HCT116 (cell line): ENCODE data around the gene SYNDIG1. TPM values are rescaled to one million over a fixed set of nuclear protein-coding genes. Genes with fewer than 3 reads are reported as not detected.

Experiments
- ATAC-seq: fragments of 200-7000 bp; cut with Tn5 transposase; 2 replicates; pipeline ENCODE4 v1.9.1; 2020; ENCODE audit warnings: mild to moderate bottlenecking, moderate library complexity
- BruUV-seq: library from RNA; stranded (reverse); fragments of 400-500 nt; replicated peaks from 2 replicates; lab custom pipeline; 2021; lab: Mats Ljungman, UMichigan
- CTCF ChIA-PET: fragments of 300-600 bp; sonication (Branson Sonifier 250); formaldehyde crosslinking; loops from one replicate; lab custom pipeline; 2021; ENCODE audit warnings: antibody characterized with exemption; lab: Charles Lee
- POLR2A ChIA-PET: fragments of 300-600, 350-600 bp; sonication (Branson Sonifier 250); formaldehyde crosslinking; loops from one replicate; lab custom pipeline; 2021; ENCODE audit warnings: antibody characterized with exemption; lab: Charles Lee
- RAD21 ChIA-PET, 2 experiments: fragments of 300-600 bp; sonication (Branson Sonifier 250); formaldehyde crosslinking; loops; one replicate each; lab custom pipeline; 2023; ENCODE audit warnings: low total read pairs in 2 of 2; ENCODE audit not compliant: uncharacterized antibody in 2 of 2, unreplicated experiment in 2 of 2, low non-redundant PET in 1 of 2; lab: Charles Lee
- DNase-seq: peaks from one replicate; pipeline ENCODE4 v3.0.0-alpha.2; 2010; ENCODE audit warnings: low read depth, low spot score
- H2AFZ ChIP-seq: fragments of 200-600 bp; shearing (Covaris generic), sonication (generic); 2 replicates; pipeline ENCODE4 v1.6.1; 2017; ENCODE audit warnings: low read depth, mixed run types, mixed read lengths, antibody characterized with exemption, low read length; ENCODE audit not compliant: poor library complexity, severe bottlenecking
- H3K27ac ChIP-seq: 2 replicates; pipeline ENCODE4 v1.5.1; 2012; ENCODE audit warnings: low read depth, low read length
- H3K27me3 ChIP-seq: fragments of 200-600 bp; sonication (generic); 2 replicates; pipeline ENCODE4 v1.6.1; 2016; ENCODE audit warnings: mixed run types, low read length, mixed read lengths; ENCODE audit not compliant: insufficient read depth
- H3K36me3 ChIP-seq, 2 experiments: fragments of 200-500 bp in 1 of 2; fragments of 200-600 bp in 1 of 2; sonication (Bioruptor generic) in 1 of 2; sonication (generic) in 1 of 2; 2 replicates each; pipeline versions ENCODE4 v1.5.1 to v1.6.1; 2014 to 2016; ENCODE audit warnings: low read length in 2 of 2, inconsistent platforms in 1 of 2, mixed read lengths in 1 of 2, mixed run types in 1 of 2; ENCODE audit not compliant: insufficient read depth in 2 of 2, control insufficient read depth in 1 of 2
- H3K4me1 ChIP-seq, 2 experiments: fragments of 200-600 bp in 1 of 2; sonication (generic) in 1 of 2; 2 replicates each; pipeline versions ENCODE4 v1.5.1 to v1.6.1; 2012 to 2017; ENCODE audit warnings: low read length in 2 of 2, inconsistent platforms in 1 of 2, mild to moderate bottlenecking in 1 of 2, mixed read lengths in 1 of 2, mixed run types in 1 of 2, moderate library complexity in 1 of 2; ENCODE audit not compliant: insufficient read depth in 2 of 2, control insufficient read depth in 1 of 2
- H3K4me2 ChIP-seq: fragments of 200-600 bp; sonication (generic); 2 replicates; pipeline ENCODE4 v1.6.1; 2017; ENCODE audit warnings: mixed run types, low read length, mixed read lengths
- H3K4me3 ChIP-seq, 2 experiments: fragments of 200-600 bp in 1 of 2; sonication (generic) in 1 of 2; replicated peaks in 1 of 2; 2 replicates each; pipeline ENCODE4 v1.5.1; 2011 to 2016; ENCODE audit warnings: low read length in 2 of 2, control low read depth in 1 of 2, low read depth in 1 of 2, mild to moderate bottlenecking in 1 of 2, mixed read lengths in 1 of 2, mixed run types in 1 of 2
- H3K79me2 ChIP-seq: fragments of 200-600 bp; sonication (generic); 2 replicates; pipeline ENCODE4 v1.6.1; 2017; ENCODE audit warnings: mild to moderate bottlenecking, mixed run types, low read length, moderate library complexity, mixed read lengths; ENCODE audit not compliant: insufficient read depth
- H3K9ac ChIP-seq: fragments of 200-600 bp; sonication (generic); 2 replicates; pipeline ENCODE4 v1.6.1; 2016; ENCODE audit warnings: low read length, mixed read lengths
- H3K9me2 ChIP-seq: fragments of 200-600 bp; sonication (generic), shearing (Covaris generic); 2 replicates; pipeline ENCODE4 v1.6.1; 2017; ENCODE audit warnings: mixed run types, mild to moderate bottlenecking, moderate library complexity; ENCODE audit not compliant: insufficient read depth
- H3K9me3 ChIP-seq, 2 experiments: fragments of 200-500 bp in 1 of 2; fragments of 200-600 bp in 1 of 2; sonication (Bioruptor generic) in 1 of 2; sonication (generic) in 1 of 2; 2 replicates each; pipeline ENCODE4 v1.6.1; 2014 to 2017; ENCODE audit warnings: low read length in 2 of 2, mixed read lengths in 2 of 2, inconsistent platforms in 1 of 2, low read depth in 1 of 2, mild to moderate bottlenecking in 1 of 2, mixed run types in 1 of 2, moderate library complexity in 1 of 2; ENCODE audit not compliant: control insufficient read depth in 1 of 2, insufficient read depth in 1 of 2
- H4K20me1 ChIP-seq: fragments of 200-600 bp; sonication (generic), shearing (Covaris generic); 2 replicates; pipeline ENCODE4 v1.6.1; 2017; ENCODE audit warnings: mixed run types, mild to moderate bottlenecking, moderate library complexity; ENCODE audit not compliant: insufficient read depth
- CEBPB ChIP-seq: IDR thresholded peaks from 2 replicates; pipeline ENCODE4 v1.6.1; 2012; ENCODE audit warnings: low read depth
- CTCF ChIP-seq, 3 experiments: fragments of 200-600 bp in 1 of 3; sonication (generic) in 1 of 3; IDR thresholded peaks in 2 of 3; conservative IDR thresholded peaks in 1 of 3; 2 replicates each; pipeline ENCODE4 v1.5.1; 2012 to 2017; ENCODE audit warnings: low read depth in 2 of 3, low read length in 2 of 3, antibody characterized with exemption in 1 of 3, borderline replicate concordance in 1 of 3, control low read depth in 1 of 3, mild to moderate bottlenecking in 1 of 3, mixed read lengths in 1 of 3, mixed run types in 1 of 3, moderate library complexity in 1 of 3; ENCODE audit not compliant: insufficient read depth in 1 of 3
- EGR1 ChIP-seq: IDR thresholded peaks from 2 replicates; pipeline ENCODE4 v1.6.1; 2012; ENCODE audit warnings: low read depth
- ELF1 ChIP-seq: IDR thresholded peaks from 2 replicates; pipeline ENCODE4 v1.6.1; 2012; ENCODE audit warnings: low read depth, borderline replicate concordance
- EZH2 ChIP-seq: fragments of 200-600 bp; sonication (generic); IDR thresholded peaks from 2 replicates; pipeline ENCODE4 v1.6.1; 2017; ENCODE audit warnings: antibody characterized with exemption, mixed run types
- JUND ChIP-seq: IDR thresholded peaks from 2 replicates; pipeline ENCODE4 v1.6.1; 2012
- MAX ChIP-seq: IDR thresholded peaks from 2 replicates; pipeline ENCODE4 v1.6.1; 2012
- POLR2A ChIP-seq: IDR thresholded peaks from 2 replicates; pipeline ENCODE4 v1.7.0; 2011; ENCODE audit warnings: borderline replicate concordance; ENCODE audit not compliant: insufficient read depth, insufficient read length; ENCODE audit errors: extremely low read depth
- POLR2AphosphoS5 ChIP-seq: IDR thresholded peaks from 2 replicates; pipeline ENCODE4 v1.6.1; 2011; ENCODE audit warnings: mild to moderate bottlenecking, low read depth, low read length, moderate library complexity
- SIN3A ChIP-seq: IDR thresholded peaks from 2 replicates; pipeline ENCODE4 v1.6.1; 2012; ENCODE audit warnings: low read depth
- SP1 ChIP-seq: IDR thresholded peaks from 2 replicates; pipeline ENCODE4 v1.6.1; 2012; ENCODE audit warnings: low read depth
- SRF ChIP-seq: IDR thresholded peaks from 2 replicates; pipeline ENCODE4 v1.6.1; 2012; ENCODE audit warnings: low read depth
- TCF7L2 ChIP-seq: IDR thresholded peaks from 2 replicates; pipeline ENCODE4 v1.7.0; 2011; ENCODE audit warnings: borderline replicate concordance, inconsistent platforms; ENCODE audit not compliant: insufficient read depth, insufficient read length; ENCODE audit errors: extremely low read depth
- ZFX ChIP-seq: fragments of 450-650 bp; IDR thresholded peaks from 2 replicates; pipeline ENCODE4 v1.6.1; 2017
- ZNF274 ChIP-seq: fragments of 200-500 bp; sonication (Bioruptor generic); IDR thresholded peaks from 2 replicates; pipeline ENCODE4 v1.6.1; 2014; ENCODE audit warnings: mild to moderate bottlenecking, low read depth, low read length, inconsistent platforms
- intact Hi-C: fragments of 100-400 bp; cut with micrococcal nuclease; formaldehyde crosslinking; loops from 2 replicates; pipeline ENCODE4 v1.10.0; 2022
- total RNA-seq: library from RNA; stranded (reverse); gene quantifications from one replicate; pipeline ENCODE4 v1.2.1, GENCODE V29; 2021; ENCODE audit not compliant: unreplicated experiment
- TF ChIP-seq, protein P1 (sequence below): IDR thresholded peaks from 2 replicates; pipeline ENCODE4 v1.6.1; 2012

Gene SYNDIG1
- total RNA-seq, 1 experiment from 2014 or later = not detected

GRCh38 chr20:24690408-24690807 is 221.0 kb downstream of the SYNDIG1 start:
- no peaks in the 10 kb centered on the region for H3K9me2 ChIP-seq
- H2AFZ ChIP-seq = no peak overlapping the region
- intact Hi-C loops = loop anchor here (1.0 kb wide), 1 partner anchor 27 kb away; no protein-coding TSS in a partner anchor
- ChIA-PET CTCF (no interaction called here), POLR2A (no interaction called here), RAD21 (no interaction called here)
- TF ChIP-seq ZFX = no peak
- no peak for TF ChIP-seq EGR1
- TF ChIP-seq JUND = no peak
- no peak for TF ChIP-seq POLR2AphosphoS5
- TF ChIP-seq ELF1 = no peak
- no peak for TF ChIP-seq POLR2A
- no peak for TF ChIP-seq EZH2
- TF ChIP-seq SRF = no peak
- no peak for TF ChIP-seq SIN3A
- no peak for TF ChIP-seq MAX
- TF ChIP-seq SP1 = no peak
- no peak overlapping the region for H3K27ac ChIP-seq
- DNase-seq (no peak), ATAC-seq (no peak)
- H3K79me2 ChIP-seq = no peaks in the 10 kb centered on the region
- H3K27me3 ChIP-seq = peaks cover 16% of the 10 kb centered on the region
- no peaks in the 10 kb centered on the region for H3K4me1 ChIP-seq
- no TSS peak for BruUV-seq
- peaks cover 0 to 6% of the 10 kb centered on the region in 2 experiments; a peak in 2 of 4 replicates for H3K9me3 ChIP-seq
- H3K4me3 ChIP-seq = no peak overlapping the region
- H4K20me1 ChIP-seq = no peaks in the 10 kb centered on the region
- no peak overlapping the region for H3K9ac ChIP-seq
- H3K36me3 ChIP-seq = no peaks in the 10 kb centered on the region
- H3K4me2 ChIP-seq = no peak overlapping the region

- ChIA-PET CTCF (no interaction called here), POLR2A (no interaction called here), RAD21 (no interaction called here)
- Histone ChIP-seq H3K9me3 (peaks cover 0 to 6% of the 10 kb centered on the region in 2 experiments; a peak in 2 of 4 replicates), H3K36me3 (no peaks in the 10 kb centered on the region), H3K27me3 (peaks cover 16% of the 10 kb centered on the region), H3K4me3 (no peak overlapping the region), H3K9me2 (no peaks in the 10 kb centered on the region), H3K79me2 (no peaks in the 10 kb centered on the region), H3K4me2 (no peak overlapping the region), H3K4me1 (no peaks in the 10 kb centered on the region), H3K9ac (no peak overlapping the region), H3K27ac (no peak overlapping the region), H2AFZ (no peak overlapping the region), H4K20me1 (no peaks in the 10 kb centered on the region)
- no TSS peak for BruUV-seq
- DNase-seq (no peak), ATAC-seq (no peak)
- intact Hi-C loops = no loop called here
- TF ChIP-seq MAX (no peak), TCF7L2 (no peak), CEBPB (no peak), JUND (no peak), ZFX (no peak), SP1 (no peak), POLR2A (no peak), CTCF (IDR thresholded peaks at IDR 0.05 in 2 of 3, conservative IDR thresholded peaks at IDR 0.05 in 1 of 3; ENCODE audit: borderline replicate concordance in 1 of 3, insufficient read depth in 1 of 3, low read depth in 2 of 3, low read length in 2 of 3) (no peak), EZH2 (no peak), EGR1 (no peak), ZNF274 (no peak)
- TF ChIP-seq, protein P1, sequence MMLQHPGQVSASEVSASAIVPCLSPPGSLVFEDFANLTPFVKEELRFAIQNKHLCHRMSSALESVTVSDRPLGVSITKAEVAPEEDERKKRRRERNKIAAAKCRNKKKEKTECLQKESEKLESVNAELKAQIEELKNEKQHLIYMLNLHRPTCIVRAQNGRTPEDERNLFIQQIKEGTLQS = no peak
Measured at GRCh38 chr20:24691901-24692351, 222.5 kb downstream of the SYNDIG1 start.
